K562 (cell line): Measurements from ENCODE around the gene BPIFB2. TPM values are rescaled to one million over a fixed set of nuclear protein-coding genes. Genes with fewer than 3 reads are reported as not detected.

Source experiments
- CEBPG ChIP-seq, 3 experiments: fragments of 200-800 bp in 1 of 3; sonication (Bioruptor generic) in 1 of 3; sonication (generic) in 1 of 3; formaldehyde crosslinking in 1 of 3; IDR thresholded peaks in 2 of 3; conservative IDR thresholded peaks in 1 of 3; 2 replicates each; pipeline versions ENCODE4 v1.6.1 to v1.8.0; 2016 to 2022; ENCODE audit warnings: missing compliant biosample characterization in 2 of 3, missing genetic modification characterization in 2 of 3, mild to moderate bottlenecking in 1 of 3, missing genetic modification reagents in 1 of 3
- FOXP1 ChIP-seq: sonication (generic); formaldehyde crosslinking; IDR thresholded peaks from 2 replicates; pipeline ENCODE4 v1.8.0; 2022; ENCODE audit warnings: mild to moderate bottlenecking, missing genetic modification reagents
- HSF4 ChIP-seq: fragments of 250-450 bp; sonication (Bioruptor Pico); IDR thresholded peaks from 2 replicates; pipeline ENCODE4 v2.1.2; 2022; ENCODE audit warnings: mild to moderate bottlenecking, moderate library complexity, borderline replicate concordance
- MXD1 ChIP-seq: fragments of 250-450 bp; sonication (Bioruptor Pico); IDR thresholded peaks from 2 replicates; pipeline ENCODE4 v1.8.0; 2021; ENCODE audit warnings: borderline replicate concordance, mild to moderate bottlenecking, moderate library complexity; ENCODE audit not compliant: poor library complexity, severe bottlenecking
- RERE ChIP-seq: sonication (generic); formaldehyde crosslinking; IDR thresholded peaks from 2 replicates; pipeline ENCODE4 v1.8.0; 2023; ENCODE audit warnings: missing genetic modification reagents, mild to moderate bottlenecking, borderline replicate concordance
- ZNF124 ChIP-seq: sonication (generic); formaldehyde crosslinking; IDR thresholded peaks from 2 replicates; pipeline ENCODE4 v1.8.1; 2022; ENCODE audit warnings: missing genetic modification reagents
- ZNF668 ChIP-seq: fragments of 250-450 bp; sonication (Bioruptor Pico); IDR thresholded peaks from 2 replicates; pipeline ENCODE4 v1.8.0; 2022; ENCODE audit warnings: mild to moderate bottlenecking, inconsistent platforms
- polyA plus RNA-seq, 8 experiments: library from polyadenylated mRNA; depleted of rRNA in 4 of 8; stranded (reverse) in 5 of 8; unstranded in 3 of 8; fragments of >200 nt; fragmentation: Nextera tagmentation in 2 of 8; fragmentation: Illumina TruSeq in 1 of 8; extraction: Ambion mirVana in 2 of 8; extraction: Trizol in 1 of 8; gene quantifications; 2 replicates each; pipeline versions ENCODE4 v1.2.1 to v1.2.3, GENCODE V29; 2011 to 2014; ENCODE audit warnings: inconsistent platforms in 1 of 8, missing spikeins in 1 of 8
- total RNA-seq, 7 experiments: library from RNA; depleted of rRNA in 6 of 7; stranded (reverse); fragments of >200 nt in 6 of 7; fragmentation: Illumina TruSeq in 2 of 7; extraction: Trizol in 2 of 7; gene quantifications; 2 replicates each; pipeline versions ENCODE4 v1.2.1 to v1.2.3, GENCODE V29; 2011 to 2021; ENCODE audit warnings: low replicate concordance in 1 of 7

The BPIFB2 gene
- total and polyA plus RNA-seq, 9 of the 15 experiments (the other 6 are each of a cell fraction or from before 2014, with no cell fraction given) = not detected

DNA sequence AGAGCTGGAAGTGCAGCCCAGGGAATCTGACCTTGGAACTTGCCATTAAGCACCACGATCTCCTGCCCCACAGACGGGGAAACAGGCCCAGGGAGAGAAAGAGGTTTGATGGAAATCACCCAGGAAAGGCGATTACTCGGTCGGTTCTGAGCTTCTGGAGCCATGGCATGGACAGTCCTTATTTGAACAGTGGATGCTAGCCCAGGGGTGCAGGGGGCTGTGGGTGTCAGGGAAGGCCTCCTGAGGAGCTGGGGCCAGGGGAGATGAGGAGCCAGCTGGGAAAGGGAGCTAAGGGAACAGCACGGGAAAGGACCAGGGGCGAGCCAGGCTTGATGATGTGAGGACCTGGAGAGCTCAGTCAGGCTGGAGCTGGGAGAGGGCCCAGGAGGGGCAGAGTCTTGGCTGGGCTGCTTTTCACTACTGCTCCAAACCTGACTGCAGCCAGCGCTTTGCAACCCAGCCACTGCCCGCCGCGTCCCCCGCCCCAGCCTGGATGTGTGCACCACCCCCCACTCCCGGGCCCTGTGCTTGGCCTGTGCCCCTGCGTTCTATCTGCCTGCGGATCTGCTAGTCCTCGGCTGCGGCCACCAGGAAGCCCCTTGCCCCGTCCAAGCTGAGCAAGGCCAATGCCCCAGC is 21.1 kb upstream of the BPIFB2 start (continued):
- TF ChIP-seq RERE (CRISPR knock-in tag) (no peak), ZNF668 (no peak), ZNF124 (CRISPR knock-in tag) (no peak), CEBPG (CRISPR knock-in tag; IDR thresholded peaks at IDR 0.05) (no peak), CEBPG (tag; conservative IDR thresholded peaks at IDR 0.05 in 1 of 2, IDR thresholded peaks at IDR 0.05 in 1 of 2) (no peak), MXD1 (no peak), HSF4 (CRISPR knock-in tag) (no peak), FOXP1 (CRISPR knock-in tag) (no peak)
